Hepatocyte (in vitro differentiated cells): ENCODE results near the gene ARHGEF10L. TPM values are rescaled to one million over a fixed set of nuclear protein-coding genes. Genes with fewer than 3 reads are reported as not detected.

Experiments
- DNase-seq: peaks from one replicate; pipeline ENCODE4 v3.0.0-alpha.2; 2016; ENCODE audit warnings: low spot score
- H2AFZ ChIP-seq: fragments of 200-600 bp; sonication (generic); 2 replicates; pipeline ENCODE4 v1.6.0; 2016; ENCODE audit warnings: antibody characterized with exemption, mild to moderate bottlenecking
- H3K27ac ChIP-seq: fragments of 200-600 bp; sonication (generic); 2 replicates; pipeline ENCODE4 v1.5.1; 2016; ENCODE audit warnings: mild to moderate bottlenecking
- H3K27me3 ChIP-seq: fragments of 200-600 bp; sonication (generic); 2 replicates; pipeline ENCODE4 v1.6.1; 2016
- H3K36me3 ChIP-seq: fragments of 200-600 bp; sonication (generic); replicated peaks from 2 replicates; pipeline ENCODE4 v1.5.1; 2016; ENCODE audit warnings: low read depth; ENCODE audit not compliant: insufficient read depth
- H3K4me1 ChIP-seq: fragments of 200-600 bp; sonication (generic); 2 replicates; pipeline ENCODE4 v1.5.1; 2016; ENCODE audit warnings: mild to moderate bottlenecking, moderate library complexity; ENCODE audit not compliant: insufficient read depth
- H3K4me2 ChIP-seq: fragments of 200-600 bp; sonication (generic); 2 replicates; pipeline ENCODE4 v1.6.0; 2016
- H3K4me3 ChIP-seq: fragments of 200-600 bp; sonication (generic); 2 replicates; pipeline ENCODE4 v1.5.1; 2016; ENCODE audit warnings: mild to moderate bottlenecking
- H3K79me2 ChIP-seq: fragments of 200-600 bp; sonication (generic); 2 replicates; pipeline ENCODE4 v1.6.0; 2017; ENCODE audit warnings: mild to moderate bottlenecking
- H3K9me2 ChIP-seq: fragments of 200-600 bp; sonication (generic); replicated peaks from 2 replicates; pipeline ENCODE4 v1.6.0; 2017; ENCODE audit warnings: mild to moderate bottlenecking; ENCODE audit not compliant: insufficient read depth
- H3K9me3 ChIP-seq: fragments of 200-600 bp; sonication (generic); 2 replicates; pipeline ENCODE4 v1.5.1; 2016; ENCODE audit warnings: low read depth, mild to moderate bottlenecking
- H4K20me1 ChIP-seq: fragments of 200-600 bp; sonication (generic); 2 replicates; pipeline ENCODE4 v1.6.0; 2016; ENCODE audit warnings: mild to moderate bottlenecking; ENCODE audit not compliant: insufficient read depth, poor library complexity, severe bottlenecking
- CTCF ChIP-seq: fragments of 200-600 bp; sonication (generic); IDR thresholded peaks from 2 replicates; pipeline ENCODE4 v1.5.1; 2016; ENCODE audit warnings: antibody characterized with exemption, mild to moderate bottlenecking; ENCODE audit not compliant: poor library complexity
- EZH2 ChIP-seq: fragments of 200-600 bp; sonication (generic); IDR thresholded peaks from 2 replicates; pipeline ENCODE4 v1.6.1; 2016; ENCODE audit warnings: antibody characterized with exemption, mild to moderate bottlenecking, borderline replicate concordance
- EZH2phosphoT487 ChIP-seq: fragments of 200-600 bp; sonication (generic); IDR thresholded peaks from one replicate; pipeline ENCODE4 v1.6.1; 2018; ENCODE audit warnings: antibody characterized with exemption, mild to moderate bottlenecking, low read depth, moderate library complexity; ENCODE audit not compliant: unreplicated experiment, severe bottlenecking
- WGBS: methylation state at CpG from one replicate; pipeline ENCODE4 v1.1.6; 2016; ENCODE audit warnings: low lambda C conversion rate; ENCODE audit errors: missing lambda C conversion rate; 5-methylcytosine and 5-hydroxymethylcytosine counted together
- polyA plus RNA-seq: library from polyadenylated mRNA; unstranded; fragments of >200 nt; fragmentation: Nextera tagmentation; extraction: Ambion mirVana; gene quantifications from 2 replicates; pipeline ENCODE4 v1.2.1, GENCODE V29; 2016
- total RNA-seq: library from RNA; depleted of rRNA; stranded (reverse); fragments of >200 nt; gene quantifications from 2 replicates; pipeline ENCODE4 v1.2.3, GENCODE V29; 2014

Gene ARHGEF10L
- total and polyA plus RNA-seq, 2 experiments from 2014 or later, result 40.4 to 48.3 TPM

GRCh38 chr1:17662296-17662695 is 122.8 kb downstream of the ARHGEF10L start:
- no peak overlapping the region for H2AFZ ChIP-seq
- H3K9me3 ChIP-seq, result no peaks in the 10 kb centered on the region
- H3K27me3 ChIP-seq, result no peaks in the 10 kb centered on the region
- H3K4me1 ChIP-seq, result no peaks in the 10 kb centered on the region
- no peaks in the 10 kb centered on the region for H3K36me3 ChIP-seq
- H3K4me2 ChIP-seq, result no peak overlapping the region
- no peak overlapping the region for H3K27ac ChIP-seq
- H4K20me1 ChIP-seq, result peaks cover 6% of the 10 kb centered on the region
- no peaks in the 10 kb centered on the region for H3K79me2 ChIP-seq
- no peaks in the 10 kb centered on the region for H3K9me2 ChIP-seq
- over 99% methylated on average over 10 of the region's 10 CpGs for WGBS
- no peak for TF ChIP-seq CTCF
- TF ChIP-seq EZH2phosphoT487, result no peak
- TF ChIP-seq EZH2, result no peak
- no peak for DNase-seq
- no peak overlapping the region for H3K4me3 ChIP-seq

GRCh38 chr1:17662786-17663185 is 123.3 kb downstream of the ARHGEF10L start:
- Histone ChIP-seq H4K20me1 (peaks cover 6% of the 10 kb centered on the region), H3K9me2 (no peaks in the 10 kb centered on the region), H3K36me3 (no peaks in the 10 kb centered on the region), H2AFZ (no peak overlapping the region), H3K27ac (no peak overlapping the region), H3K79me2 (no peaks in the 10 kb centered on the region), H3K9me3 (no peaks in the 10 kb centered on the region), H3K4me3 (no peak overlapping the region), H3K27me3 (no peaks in the 10 kb centered on the region), H3K4me2 (no peak overlapping the region), H3K4me1 (no peaks in the 10 kb centered on the region)
- no peak for DNase-seq
- WGBS, result over 99% methylated on average over 9 of the region's 9 CpGs
- no peak for TF ChIP-seq EZH2phosphoT487
- no peak for TF ChIP-seq CTCF
- no peak for TF ChIP-seq EZH2

DNA sequence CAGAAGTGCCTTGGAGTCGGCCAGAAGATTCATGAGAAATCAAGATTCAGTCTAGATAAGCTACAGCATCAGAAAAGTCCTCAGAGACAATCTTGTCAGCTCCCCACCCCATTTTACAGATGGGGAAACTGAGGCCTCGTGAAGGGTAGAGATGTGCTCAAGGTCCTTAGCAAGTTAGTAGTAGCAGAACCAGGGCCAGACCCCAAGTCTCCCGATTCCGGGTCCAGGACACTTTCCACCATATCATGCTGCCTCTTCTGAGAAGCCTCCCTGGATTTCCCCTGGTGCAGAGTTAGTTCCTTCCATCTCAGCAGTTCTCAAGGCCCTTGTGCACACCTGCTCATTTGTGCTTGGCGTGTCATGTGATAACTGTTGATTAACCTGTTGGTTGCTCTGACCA is 124.1 kb downstream of the ARHGEF10L start:
- Histone ChIP-seq H3K36me3 (no peaks in the 10 kb centered on the region), H3K79me2 (no peaks in the 10 kb centered on the region), H2AFZ (no peak overlapping the region), H3K9me2 (no peaks in the 10 kb centered on the region), H4K20me1 (peaks cover 6% of the 10 kb centered on the region), H3K27me3 (no peaks in the 10 kb centered on the region), H3K4me2 (no peak overlapping the region), H3K9me3 (no peaks in the 10 kb centered on the region), H3K27ac (no peak overlapping the region), H3K4me1 (no peaks in the 10 kb centered on the region), H3K4me3 (no peak overlapping the region)
- no peak for DNase-seq
- WGBS, result 94% methylated on average over 5 of the region's 5 CpGs
- TF ChIP-seq EZH2 (no peak), EZH2phosphoT487 (no peak), CTCF (no peak)

DNA sequence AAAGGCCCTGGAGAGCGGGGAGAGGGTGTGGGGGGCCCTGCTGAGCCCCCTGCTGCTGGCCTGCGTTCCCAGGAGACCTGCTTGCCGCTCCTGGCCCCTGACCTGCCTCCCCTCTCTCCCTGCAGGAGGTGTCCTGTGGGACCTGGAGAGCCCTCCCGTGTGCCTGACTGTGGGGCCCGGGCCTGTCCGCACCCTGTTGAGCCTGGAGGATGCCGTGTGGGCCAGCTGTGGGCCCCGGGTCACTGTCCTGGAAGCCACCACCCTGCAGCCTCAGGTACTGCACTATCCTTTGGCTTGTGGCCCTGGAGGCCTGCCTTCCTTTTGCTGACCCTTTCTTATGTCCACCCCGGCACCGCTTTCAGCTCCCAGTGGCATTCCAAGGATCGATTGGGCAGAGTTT is 124.8 kb downstream of the ARHGEF10L start:
- no peak for DNase-seq
- Histone ChIP-seq H3K4me2 (no peak overlapping the region), H3K36me3 (no peaks in the 10 kb centered on the region), H3K4me3 (no peak overlapping the region), H3K4me1 (no peaks in the 10 kb centered on the region), H4K20me1 (peaks cover 8% of the 10 kb centered on the region), H3K27me3 (no peaks in the 10 kb centered on the region), H2AFZ (no peak overlapping the region), H3K79me2 (no peaks in the 10 kb centered on the region), H3K9me2 (no peaks in the 10 kb centered on the region), H3K9me3 (no peaks in the 10 kb centered on the region), H3K27ac (no peak overlapping the region)
- no peak for TF ChIP-seq EZH2
- TF ChIP-seq EZH2phosphoT487, result no peak
- no peak for TF ChIP-seq CTCF
- WGBS, result 91% methylated on average over 11 of the region's 11 CpGs
